NCI-H128 (cell line): ENCODE data around the gene PABPC1L.
"Not testable (repeated sequence)": the region's sequence is repeated elsewhere in the genome, so short reads cannot be mapped to it uniquely, and the experiment has no call there.

Experiments
- DNase-seq: peaks from one replicate; lab custom pipeline; 2025; ENCODE audit not compliant: unreplicated experiment; lab: John Stamatoyannopoulos, UW

The PABPC1L gene

GRCh38 chr20:44909872-44910689, at the start of gene PABPC1L:
Gene PABPC1L (plus strand): TSS chr20:44910060. CDS start chr20:44910144, 84 bp downstream.
- DNase-seq: peak; percentile 55

GRCh38 chr20:44861531-44862006, 48.3 kb upstream of the PABPC1L start:
- no peak for DNase-seq

- no peak for DNase-seq
Observed at GRCh38 chr20:44862286-44862685, 47.6 kb upstream of the PABPC1L start.

DNA sequence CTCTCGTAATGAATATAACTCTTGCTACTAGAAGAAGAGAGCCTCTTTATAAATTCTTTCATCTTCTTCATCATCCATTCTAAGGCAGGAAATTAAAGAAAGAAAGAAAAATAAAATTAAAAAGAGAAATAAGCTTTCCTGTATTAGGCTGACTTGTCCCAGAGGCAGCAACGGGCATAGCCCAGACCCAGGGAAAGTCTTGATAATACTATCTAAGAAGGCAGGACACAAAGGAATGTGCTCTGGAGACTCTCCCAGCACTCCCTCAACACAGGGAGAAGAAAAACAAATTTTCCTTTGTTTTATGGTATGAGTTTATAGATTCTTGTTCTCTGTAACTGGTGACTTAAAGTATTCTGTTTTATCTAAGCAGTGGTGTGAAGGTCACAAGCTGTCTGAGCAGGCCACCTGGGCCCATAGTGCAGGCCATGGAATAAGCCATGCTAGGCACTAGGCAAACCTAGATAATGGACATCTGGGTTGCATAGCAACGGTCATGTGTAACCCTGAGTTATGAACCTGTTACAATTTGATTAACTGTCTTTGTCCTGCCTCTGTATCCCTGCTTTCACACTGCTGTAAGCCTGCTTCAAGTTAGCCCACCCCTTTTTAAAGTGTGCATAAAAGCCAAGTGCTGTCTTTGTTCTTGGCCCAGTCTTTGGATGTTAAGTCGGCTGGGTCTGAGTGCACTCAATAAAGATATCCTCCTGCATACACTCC, 46.3 kb upstream of the PABPC1L start:
- DNase-seq: not testable (repeated sequence)

GRCh38 chr20:44864493-44864892, 45.4 kb upstream of the PABPC1L start:
- not testable (repeated sequence) for DNase-seq

DNA sequence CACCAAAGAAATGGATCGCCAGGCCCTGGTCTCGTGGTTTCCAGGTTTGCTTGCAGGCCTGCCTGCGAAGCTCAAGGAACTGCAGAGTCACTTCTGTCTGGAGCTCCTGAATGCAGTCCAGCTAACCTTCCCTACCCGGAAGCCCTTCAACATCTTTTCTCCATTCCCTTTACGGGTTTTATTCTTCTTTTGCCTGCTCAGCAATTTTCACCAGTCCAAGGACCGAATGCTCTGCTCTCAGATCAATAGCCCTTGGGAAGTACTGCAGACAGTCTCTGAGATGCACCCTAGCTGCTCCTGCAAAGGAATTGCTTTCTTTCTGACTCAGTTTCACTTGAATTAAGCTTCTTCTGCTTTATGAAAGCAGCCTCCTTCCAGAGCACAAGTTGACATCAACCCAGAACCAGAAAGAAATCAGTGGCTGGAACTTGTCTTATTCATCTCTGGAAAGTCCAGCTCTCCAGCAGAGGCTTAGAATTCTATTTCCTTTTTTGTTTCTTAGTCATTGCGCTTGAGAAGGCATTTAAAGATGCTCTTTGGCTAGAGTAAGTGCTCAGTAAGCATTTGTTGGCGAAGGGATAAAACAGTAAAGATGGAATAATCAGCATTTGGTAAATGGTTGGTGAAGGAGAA, 43.0 kb upstream of the PABPC1L start:
- no peak for DNase-seq

GRCh38 chr20:44869471-44869870, 40.4 kb upstream of the PABPC1L start:
- DNase-seq: no peak

GRCh38 chr20:44882360-44882759, 27.5 kb upstream of the PABPC1L start:
- DNase-seq: not testable (repeated sequence)

DNA sequence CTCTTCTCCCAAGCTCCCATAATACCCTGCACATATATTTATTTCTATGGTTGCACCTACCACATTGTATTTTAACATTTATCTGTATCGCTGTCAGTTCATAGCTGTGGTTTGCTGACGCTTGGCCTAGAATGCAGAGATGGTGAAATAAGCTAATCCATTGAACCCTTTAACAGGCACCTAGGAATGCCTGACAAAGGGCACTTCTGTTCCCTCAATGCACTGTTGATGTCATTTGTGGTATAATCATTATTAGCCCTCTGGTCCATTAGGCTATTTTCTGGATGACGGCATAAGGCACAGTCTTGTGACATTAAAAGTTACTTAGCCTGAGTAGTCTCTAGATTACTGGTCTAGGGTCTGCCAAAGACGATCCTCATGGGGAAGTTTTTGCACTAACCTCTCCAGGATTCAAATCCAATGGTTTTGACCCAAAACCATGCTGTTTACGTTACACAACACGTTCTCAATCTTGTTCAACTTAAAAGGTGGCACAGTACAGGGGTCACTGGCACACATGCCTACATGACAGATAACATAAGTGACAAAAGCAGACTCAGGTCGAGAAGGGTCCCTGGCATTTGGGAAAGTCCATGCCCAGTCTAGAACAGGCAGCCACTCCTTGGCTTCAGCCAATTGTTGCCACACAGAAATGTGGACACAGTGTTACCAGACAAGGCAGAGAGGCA, 26.5 kb upstream of the PABPC1L start:
- DNase-seq: no peak

DNA sequence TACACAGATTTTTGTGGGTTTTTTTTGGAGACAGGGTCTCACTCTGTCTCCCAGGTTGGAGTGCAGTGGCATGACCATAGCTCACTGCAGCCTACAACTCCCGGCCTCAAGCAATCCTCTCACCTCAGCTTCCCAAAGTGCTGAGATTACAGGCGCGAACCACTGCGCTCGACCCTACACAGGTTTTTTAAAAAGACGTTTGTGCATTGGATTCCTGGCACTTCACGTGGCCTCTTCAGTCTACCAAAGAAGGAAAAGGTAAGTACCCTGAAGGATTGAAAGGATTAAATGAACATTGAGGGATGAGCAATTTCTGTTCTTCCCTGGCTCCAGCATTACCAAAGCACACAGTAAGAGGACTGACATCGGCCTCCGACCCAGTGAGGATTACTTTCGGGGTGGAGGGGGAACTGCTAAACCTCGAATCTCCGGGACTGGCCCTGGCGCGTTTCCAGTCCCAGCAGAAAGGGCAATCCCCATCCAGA, 24.9 kb upstream of the PABPC1L start:
- DNase-seq: peak; percentile 23

- peak; percentile 95 for DNase-seq
Observed at GRCh38 chr20:44885392-44886265, 24.2 kb upstream of the PABPC1L start, which contains the start of gene YWHAB. Gene YWHAB (plus strand): TSS chr20:44885705. CDS start chr20:44901534, 15,829 bp downstream.

- DNase-seq: no peak
Observed at GRCh38 chr20:44886266-44886651, 23.6 kb upstream of the PABPC1L start.

GRCh38 chr20:44886828-44887227, 23.0 kb upstream of the PABPC1L start:
- DNase-seq: no peak

GRCh38 chr20:44887466-44887865, 22.4 kb upstream of the PABPC1L start:
- DNase-seq: no peak

DNA sequence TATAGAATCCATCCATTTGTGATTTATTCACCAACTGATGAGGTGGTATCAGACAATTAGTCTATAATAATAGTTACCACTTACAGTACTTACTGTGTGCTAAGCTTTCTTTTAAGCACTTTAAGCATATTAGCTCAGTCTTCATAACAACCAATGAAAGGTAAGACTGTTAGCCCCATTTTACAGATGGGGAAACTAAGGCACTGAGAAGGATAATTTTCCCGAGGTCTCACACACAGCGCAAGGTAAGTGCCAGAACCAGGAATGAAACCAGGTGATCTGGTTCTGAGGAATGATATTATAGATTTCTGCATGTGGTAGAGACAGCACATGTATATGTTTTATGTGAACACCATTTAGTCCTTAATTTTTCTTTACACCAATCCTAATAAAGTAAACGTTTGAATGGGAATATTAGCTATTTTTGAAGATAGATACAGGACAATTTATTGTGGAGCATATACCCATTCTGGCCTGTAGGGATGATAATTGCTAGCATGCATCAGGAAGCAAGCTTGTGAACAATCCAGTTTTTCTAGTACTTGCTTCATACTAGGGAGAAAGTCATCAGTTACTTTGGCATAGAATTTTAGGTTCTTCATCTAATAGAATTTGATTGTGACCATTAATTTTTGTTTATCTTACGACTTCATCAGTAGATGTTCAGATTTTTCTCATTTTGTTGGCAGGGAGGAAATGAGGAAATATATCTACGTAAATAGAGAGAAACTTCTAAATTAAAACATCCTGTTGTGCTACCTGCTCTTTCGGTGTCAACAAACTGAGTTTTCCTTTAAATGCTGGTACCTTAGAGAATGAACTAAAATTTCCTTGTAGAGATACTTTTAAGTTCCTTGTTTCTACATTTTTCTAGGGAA, 21.4 kb upstream of the PABPC1L start:
- DNase-seq: no peak

- DNase-seq: no peak
Observed at GRCh38 chr20:44891826-44892225, 18.0 kb upstream of the PABPC1L start.

DNA sequence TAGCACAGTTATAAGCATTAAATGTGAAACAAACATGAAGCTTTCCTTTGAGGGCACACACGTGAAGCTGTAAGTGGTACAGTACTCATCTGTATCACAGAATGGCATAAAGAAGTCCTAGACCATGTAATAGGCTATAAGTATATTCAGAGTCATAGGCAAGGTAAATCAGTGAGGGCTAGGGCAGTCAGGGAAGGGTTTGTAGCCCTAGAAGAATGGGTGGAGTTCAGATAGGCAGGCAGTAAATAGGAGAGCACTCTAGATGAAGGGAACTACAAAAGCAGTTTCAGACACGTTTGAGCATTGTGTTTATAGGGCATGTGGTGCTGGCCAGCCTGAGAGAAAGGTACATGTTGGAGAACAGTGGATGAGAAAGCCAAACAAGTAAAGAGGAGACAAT, 14.9 kb upstream of the PABPC1L start:
- DNase-seq: no peak

DNA sequence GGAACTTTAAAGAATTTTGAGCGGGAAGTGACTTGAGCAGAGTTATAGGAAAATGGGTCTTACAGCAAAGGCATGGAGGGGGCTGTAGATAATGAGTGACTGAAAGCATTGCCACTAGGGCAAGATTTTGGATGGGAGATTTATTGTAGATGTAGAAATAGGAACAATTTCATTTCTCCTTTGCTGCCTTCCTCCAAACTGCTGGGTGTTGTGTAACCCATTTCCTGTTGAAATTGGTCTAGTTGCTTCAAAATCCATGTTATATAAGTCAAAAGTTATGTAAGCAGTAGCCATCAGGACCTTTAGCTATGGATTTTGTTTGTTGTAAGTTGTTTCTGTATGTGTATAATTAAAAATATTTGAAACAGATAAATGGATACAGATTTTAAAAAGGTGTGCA, 13.3 kb upstream of the PABPC1L start:
- DNase-seq: no peak

DNA sequence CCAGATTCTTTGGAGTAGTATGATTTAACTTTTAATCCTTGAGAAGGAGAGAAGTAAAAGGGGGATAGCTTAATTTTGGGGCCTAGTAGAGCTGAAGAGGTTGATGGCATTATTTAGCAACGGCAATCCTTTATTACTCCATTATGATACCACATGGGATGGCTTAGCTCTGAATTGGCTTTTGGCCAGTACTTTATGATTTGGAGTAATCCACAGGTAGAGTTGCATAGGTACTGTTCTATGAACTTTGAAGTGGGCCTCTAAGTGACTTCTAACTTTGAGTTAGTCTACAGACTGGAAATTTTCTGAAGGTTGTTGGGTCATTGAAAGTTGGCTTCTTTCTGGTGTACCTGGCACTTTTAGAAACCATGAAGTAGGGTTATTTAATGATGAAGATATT, 12.7 kb upstream of the PABPC1L start:
- DNase-seq: no peak
